ENCODE data around the gene EPHB1.

The EPHB1 gene

DNA sequence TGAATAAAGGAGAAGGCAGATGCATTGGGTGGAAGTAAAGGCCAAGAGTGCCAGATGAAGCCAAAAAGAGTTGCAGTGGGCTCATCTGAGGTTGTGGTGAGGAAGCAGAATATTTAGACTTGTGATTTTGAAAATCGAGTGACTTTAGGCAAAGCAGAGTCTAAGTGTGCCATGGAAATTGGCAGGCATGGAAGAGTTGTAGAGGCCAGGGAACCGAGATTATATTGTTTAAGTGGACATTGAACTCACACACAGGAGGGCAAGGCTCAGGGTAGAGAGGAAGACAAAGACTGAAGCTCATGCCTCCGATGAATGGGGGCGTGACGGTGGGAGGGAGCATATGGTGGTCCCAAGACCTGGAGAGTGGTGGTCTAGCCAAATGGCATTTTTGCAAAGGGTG, 347.5 kb downstream of the EPHB1 start:
- DNase-seq = no peak

DNA sequence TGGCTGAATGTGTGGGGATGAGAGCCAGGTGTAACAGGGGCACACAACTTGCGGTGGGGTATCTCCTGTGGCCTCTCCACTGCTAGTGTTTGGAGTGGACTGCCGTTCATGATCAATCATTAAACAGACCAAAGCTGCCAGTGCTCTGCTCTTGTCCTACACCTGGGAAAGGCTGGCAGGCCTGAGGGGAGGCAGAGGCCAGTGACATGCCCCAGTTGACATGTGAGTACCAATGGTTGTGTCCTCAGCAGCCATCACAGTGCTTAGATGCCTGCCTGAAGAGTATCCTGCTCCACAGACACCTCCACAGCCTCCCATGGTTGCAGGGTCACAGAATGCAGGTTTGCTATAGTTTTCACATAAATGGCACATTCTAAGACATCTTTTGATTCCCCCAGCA, 348.4 kb downstream of the EPHB1 start:
- DNase-seq = no peak

DNA sequence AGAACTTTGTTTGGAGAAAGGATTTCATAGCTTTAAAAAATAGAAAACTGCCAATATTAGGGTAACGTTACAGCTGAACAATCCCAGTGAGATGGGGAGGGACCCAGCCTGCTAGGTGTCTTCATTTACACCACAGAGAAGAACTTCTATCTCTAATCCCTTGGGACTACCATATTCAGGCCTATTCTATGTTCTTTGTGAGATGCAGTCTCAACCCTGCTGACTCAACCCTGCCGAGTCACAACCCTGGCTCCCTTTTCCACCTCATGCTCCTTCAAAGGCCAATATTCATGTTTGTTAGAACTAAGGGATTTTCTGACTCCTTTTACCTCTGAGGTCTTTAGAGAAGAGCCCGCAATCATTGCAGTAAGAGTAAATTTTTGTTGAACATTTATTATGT, 350.5 kb downstream of the EPHB1 start:
- DNase-seq = no peak

DNA sequence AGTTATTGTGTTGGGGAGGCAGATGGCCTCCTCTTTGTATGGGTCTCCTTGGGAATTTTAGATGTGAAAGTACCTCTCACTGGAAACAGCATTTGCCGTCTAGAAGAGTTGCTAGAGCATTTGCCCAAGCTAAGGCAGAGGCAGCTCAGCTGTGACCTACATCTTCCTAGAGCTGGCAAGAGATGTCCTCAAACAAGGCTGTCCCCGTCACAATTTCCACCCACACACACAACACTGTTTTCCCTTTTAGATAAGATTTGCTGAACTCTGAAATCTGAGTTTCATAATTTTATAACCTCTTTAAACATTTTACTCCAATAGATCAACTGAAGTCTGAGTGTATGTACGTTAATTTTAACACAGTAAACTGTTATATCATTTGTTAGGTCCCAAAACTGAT, 352.6 kb downstream of the EPHB1 start:
- no peak for DNase-seq

DNA sequence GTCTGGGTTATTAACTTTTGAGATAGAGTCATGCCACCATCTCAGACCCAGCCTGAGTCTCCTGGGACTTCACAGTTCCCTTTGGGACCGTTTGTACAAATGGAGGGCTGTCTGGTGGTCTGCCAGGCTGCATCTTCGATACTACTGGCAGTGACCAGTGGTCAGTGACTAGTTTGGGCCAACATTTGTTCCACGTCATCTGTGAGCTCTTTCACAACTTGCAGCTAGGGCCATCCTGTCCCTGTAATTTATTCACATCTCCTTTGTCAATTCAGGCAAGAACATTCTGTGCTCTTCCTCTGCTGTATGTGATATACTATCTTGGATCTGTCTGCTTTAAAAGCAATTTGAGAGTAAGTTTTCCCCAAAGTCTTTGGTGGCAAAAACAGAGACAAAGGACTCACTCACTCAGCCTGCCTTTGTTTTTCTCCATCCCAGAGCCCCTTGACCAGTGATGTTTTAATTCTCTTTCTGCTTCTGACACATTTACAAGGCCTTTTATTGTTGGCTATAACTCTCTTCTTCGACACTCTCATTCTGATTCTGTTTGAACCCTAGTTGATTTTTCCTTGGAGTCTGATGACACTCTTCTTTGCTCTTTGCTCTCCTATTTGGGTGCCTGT, 353.4 kb downstream of the EPHB1 start:
- DNase-seq = no peak

DNA sequence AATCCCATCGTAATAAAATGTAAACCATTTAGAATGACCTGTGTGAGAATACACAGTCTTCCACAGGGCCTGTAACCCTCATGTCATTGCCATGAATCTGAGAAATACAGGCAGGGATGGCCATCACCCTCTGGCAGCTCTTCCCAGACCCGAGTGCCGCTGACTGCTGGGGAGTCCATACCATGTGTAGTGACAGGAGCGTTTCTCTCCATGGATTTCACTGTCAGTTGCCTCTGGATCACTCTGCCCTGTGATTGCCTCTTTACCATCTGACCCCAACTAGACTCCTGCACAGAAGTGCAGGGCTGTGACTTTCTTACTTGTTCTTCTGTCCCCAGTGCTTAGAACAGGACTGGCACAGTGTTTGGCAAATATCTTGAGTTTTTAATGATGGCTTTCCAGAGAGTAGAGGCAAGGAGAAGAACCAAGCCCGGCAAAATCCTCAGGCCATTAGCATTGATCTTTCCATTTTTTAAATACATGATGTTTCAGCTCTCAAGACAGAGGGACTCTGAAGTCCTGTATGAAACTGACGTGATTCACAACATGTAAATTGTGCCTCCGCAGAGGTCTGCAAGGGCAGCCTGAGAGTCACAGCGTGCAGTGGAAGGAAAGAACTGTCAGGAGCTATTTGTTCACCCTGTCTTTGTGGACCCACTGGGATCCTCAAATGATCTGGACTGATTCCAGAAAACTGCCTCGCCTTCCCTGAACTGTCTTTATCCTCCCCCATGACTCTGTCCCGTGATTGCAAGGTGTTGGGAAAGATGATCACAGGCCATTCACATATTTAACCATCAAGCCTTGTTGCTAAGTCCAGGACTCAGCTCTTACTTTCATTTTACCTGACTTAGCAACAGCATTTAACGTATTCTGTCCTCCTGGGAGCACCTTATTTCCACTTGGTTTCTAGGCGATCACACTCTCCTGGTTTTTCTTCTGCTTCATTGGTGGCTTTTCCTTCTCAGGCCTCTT, 354.9 kb downstream of the EPHB1 start:
- DNase-seq = no peak

DNA sequence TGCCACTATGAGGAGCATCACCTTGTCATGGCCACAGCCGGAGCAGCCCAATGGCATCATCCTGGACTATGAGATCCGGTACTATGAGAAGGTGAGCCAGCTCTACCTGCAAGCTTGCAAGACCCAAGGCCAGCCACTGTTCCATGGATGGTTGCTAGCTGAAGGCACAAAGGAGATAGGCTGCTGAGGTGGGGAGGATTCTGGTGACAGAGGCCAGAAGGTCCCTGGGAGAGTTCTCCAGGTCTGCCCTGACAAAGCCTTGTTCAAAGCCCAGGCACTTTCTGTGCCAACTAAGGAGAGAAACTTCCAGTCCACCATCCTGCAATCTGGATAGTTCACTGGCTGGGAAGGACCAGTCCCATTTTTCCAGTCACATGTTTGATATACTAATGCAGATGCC, 359.1 kb downstream of the EPHB1 start:
- DNase-seq = no peak

DNA sequence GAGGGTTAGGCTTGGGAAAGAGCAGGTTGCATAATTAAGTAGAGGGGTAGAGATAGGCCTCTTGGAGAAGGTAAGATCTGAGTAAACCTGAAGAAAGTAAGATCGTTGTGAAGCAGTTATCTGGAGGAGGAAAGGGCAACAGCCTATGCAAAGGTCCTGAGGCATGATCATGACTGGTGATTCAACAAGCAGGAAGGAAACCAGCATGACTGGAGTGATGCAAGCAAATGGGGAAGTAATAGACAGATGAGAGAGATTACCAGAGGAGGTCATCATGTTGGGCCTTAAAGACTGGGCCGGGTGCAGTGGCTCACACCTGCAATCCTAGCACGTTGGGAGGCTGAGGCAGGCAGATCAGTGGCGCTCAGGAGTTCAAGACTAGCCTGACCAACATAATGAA, 360.2 kb downstream of the EPHB1 start:
- DNase-seq = no peak

DNA sequence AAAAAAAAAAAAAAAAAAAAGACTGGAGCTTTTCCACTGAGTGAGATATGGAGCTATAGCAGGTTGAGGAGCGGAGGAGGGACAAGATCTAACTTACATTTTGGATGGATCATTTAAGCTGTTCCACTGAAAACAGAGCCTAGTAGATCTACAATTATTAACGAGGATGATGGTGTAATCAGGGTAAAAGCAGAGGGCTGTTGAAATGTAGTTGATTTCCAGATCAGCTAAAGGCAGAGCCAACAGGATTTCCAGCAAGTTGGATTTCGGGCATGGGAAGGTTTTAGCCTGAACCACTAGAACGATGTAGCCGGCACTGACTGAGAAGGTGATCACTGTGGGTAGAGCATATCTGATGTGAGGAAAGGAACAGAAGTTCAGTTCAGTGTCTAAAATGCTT, 360.7 kb downstream of the EPHB1 start:
- DNase-seq = no peak

DNA sequence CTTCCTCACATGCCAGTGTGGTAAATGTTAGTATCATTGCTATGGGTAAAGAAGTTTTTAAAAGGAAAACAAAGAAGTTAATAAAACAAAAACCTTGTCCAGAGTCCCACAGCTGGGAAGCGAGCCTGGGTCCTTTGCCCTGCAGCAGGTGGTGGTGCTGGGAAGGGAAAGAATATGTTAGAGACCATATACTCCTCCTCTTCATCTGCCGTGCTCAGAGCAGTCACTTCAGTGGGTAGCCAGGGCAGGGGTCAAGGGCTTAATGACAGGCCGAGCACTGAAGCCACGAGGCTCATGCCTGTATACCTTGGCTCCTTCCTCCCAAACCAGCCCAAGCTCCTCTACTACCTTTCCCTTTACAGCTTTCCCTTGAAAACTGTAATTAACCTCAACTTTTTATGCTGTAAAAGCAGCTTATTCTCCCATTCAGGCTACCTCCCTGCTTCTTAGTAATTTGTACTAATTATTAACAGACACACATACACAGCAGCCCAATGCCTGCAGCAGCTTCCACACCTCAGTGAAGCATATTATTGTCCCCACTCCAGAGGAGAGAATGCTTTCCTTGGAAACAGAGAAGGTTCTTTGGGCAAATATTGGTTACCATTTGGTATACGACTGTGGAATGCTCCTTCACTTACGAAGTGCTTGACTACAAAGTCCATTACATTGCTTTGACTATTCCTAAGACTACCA, 362.1 kb downstream of the EPHB1 start:
- no peak for DNase-seq

DNA sequence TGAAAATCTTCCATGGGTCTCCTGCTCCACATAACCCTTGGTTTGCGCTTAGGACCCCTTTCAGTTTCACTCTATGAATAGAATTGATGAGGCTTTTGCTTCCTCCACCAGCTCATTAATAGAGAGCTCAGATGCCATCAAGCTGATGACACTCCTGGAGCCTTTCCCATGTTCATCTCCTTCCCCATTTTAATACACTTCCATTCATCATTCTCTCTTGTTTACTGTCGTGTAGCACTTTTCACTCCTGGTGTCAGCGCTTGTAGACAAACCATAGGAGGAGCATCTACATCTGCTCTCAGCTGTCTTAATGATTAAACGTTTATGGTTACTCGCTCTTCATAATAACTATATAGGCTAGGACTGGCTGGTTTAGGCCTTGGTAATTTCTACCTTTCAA, 363.5 kb downstream of the EPHB1 start:
- no peak for DNase-seq

DNA sequence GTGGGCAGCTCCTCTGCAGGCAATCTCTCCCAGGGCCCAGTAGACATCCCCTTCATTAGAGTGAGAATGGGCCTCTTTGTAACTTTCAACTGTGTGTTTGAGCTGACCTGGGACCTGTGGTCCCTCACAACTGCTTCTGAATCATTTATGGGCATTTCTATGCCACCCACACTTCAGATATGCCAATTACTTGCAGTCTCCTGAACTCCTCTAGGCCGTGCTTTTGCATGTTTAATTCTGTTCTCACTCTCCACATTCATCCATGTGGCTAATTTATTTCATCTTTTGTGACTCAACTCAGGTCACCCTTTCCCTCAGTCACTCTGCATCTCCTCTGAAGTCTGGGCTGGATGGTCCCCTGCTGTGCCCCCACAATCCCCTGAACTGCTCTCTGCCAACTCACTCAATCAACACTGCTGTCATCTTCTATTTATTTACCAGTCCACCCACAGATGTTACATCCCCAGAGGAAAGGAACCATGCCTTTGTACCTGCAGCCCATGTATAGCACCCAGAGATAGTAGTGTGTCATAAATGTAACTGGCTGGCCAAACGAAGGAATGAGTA, 364.7 kb downstream of the EPHB1 start:
- no peak for DNase-seq

DNA sequence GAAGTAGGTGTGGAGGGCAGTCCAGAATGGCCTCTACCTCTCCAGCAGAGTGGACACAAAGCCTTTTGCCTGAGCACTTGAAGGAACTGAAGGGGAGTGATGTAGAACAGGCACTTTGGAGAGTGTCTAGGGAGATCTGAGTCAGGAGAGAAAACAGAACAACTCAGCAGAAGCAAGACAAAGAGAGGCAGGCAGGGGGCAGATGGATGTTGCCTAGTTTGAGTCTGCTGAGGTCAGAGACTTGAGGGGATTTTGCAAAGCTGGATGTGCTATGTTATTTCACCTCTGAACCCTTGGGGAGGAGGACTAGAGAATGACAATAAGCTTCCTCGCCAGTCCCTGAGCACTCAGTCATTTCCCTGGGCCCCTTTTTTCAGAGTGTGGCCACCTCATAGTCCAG, 366.4 kb downstream of the EPHB1 start:
- DNase-seq = no peak

DNA sequence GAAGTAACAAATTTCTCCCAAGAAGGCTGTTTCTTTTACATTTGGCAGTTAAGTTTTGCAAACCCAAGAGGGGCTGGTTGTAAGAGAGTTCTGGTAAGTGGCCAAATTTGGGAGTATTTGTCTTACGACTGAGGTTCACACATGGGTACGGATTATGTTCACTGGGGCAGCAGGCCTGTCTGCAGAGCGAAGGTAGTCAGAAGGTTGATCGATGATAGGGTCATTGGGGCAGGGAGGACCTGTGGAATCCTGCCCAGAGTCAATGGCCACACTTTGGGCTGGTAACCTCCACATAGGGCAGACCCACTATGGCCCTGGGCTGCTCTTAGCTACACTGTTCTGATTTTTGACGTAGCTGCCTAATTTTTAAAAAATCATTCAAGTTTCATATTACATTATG, 368.6 kb downstream of the EPHB1 start:
- DNase-seq = no peak

DNA sequence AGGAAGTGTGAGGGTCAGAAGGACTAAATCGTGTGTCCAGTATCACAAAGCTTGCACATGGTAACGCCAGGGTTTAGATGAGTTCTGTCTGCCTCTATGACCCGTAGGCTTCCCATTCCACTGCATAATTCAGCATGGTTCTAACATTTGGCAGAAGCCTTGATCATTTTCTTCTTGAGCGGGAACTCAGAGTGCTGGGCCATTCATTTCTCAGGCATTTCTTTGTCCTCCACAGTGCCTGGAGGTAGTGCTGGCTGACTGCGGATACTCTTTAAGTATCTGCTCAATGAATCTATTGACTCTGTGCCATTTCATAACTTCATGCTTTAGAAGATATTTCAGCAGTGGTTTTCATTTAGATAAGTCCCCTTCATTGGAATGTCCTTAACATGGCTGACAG, 370.2 kb downstream of the EPHB1 start:
- DNase-seq = no peak

DNA sequence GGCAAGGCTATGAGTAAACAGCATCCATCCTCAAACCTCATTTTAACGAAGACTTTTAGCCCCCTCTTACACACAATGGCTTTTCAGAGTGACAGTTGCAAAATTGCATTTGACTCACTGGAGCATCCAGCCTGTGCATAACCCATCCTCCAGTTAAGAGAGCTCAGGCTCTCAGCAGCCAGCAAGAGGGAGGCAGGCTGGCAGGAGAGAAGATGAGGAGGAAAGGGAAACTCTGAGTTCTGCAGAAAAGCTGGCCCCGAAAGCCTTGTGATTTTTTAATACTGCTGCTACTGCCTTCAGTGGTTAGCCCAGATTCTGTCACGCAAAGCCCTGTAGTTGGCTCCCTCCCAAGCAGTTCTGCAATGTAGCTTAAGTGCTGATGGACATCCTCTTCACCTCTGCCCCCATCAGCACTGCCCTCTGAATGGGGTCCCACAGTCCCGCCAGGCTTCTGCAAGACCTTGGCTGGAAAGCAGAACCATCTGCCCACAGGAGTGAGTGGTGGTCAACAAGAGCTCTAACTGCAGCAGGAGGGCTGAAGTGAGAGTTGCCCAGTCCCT, 371.3 kb downstream of the EPHB1 start:
- DNase-seq = no peak

DNA sequence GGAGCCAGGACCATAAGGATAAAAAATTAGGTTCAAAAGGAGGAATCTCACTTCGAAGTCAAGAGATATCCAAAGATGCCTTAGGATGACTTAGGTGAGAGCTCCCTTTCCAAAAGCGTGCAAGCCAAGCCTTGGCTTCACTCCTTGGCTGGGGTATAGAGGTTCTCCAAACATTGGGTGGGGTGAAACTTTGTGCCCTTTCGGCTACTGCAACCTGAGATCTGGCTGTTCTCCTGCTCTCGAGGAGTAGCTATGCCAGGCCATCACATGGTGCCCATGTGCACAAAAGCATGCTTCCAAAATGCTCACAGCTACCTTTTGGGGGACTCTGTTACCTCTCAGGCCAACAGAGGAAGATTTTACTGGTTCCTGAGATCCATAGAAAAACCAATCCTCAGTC, 373.8 kb downstream of the EPHB1 start:
- DNase-seq = no peak

DNA sequence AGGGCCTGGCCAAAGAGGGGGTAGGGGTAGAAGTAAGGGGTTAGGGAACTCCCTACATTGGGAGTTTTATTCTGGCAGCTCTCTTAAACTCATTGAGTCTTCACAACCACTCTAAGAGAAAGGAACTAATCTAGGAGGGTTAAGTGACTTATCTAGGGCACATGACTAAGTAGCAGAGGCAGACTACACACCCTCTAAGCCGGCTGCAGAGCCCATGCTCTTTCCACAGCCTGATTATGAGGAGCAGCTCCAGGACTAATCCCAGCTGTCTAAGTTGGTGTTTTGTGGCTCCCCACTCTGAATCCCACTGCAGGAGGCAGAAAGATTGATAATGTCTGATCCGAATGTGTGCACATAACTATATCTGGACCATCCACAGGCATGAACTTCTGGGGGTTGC, 374.6 kb downstream of the EPHB1 start:
- DNase-seq = no peak

DNA sequence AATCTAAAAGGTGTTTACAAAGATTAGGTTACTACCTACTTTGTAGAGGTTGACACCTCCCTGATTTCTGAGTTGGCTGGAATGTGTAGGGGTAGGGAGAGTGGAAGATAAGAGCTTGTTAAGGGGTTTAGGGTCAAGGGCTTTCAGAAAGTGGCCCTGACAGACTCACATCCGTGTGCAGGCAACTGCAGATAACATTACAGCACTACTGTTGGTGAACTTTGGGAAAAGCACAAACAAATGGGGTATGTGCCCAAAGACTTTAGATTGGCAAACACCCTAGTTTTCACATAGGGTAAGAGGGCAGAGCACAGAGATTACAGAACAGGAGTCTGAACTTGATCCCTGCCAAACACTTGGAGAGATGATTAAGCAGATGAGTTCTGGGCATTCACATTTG, 375.7 kb downstream of the EPHB1 start:
- DNase-seq = no peak

DNA sequence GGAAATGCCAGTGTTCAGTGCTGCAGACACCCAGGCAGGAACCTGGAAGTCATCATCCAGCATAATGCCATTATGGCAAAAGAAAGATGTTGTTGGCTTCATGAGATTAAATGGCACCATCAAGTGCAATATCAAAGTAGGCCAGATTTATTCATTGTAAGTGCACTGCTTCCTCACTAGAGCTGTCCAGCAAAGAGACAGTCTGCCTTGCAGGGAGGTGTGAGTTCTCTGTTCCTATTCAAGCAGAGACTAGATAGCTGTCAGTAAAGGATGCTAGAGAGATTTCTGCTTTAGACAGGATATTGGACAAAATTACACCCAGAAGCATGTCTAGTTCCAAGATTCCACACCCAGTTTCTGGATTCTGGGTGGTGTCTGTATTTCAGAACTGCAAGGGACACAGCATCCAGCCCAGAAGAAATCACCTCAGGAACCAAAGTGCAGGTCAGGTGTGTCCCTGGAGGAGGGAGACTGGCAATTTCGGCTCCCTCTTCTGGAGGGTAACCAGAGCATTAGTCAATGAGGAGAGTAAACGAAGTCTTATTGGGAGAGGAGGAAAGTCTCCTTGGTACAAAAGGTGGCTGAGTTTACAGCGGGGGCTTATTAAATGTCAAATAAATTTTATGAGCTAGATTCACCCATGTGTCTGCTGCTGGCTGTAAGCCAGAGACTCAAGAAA, 377.3 kb downstream of the EPHB1 start:
- DNase-seq = no peak

DNA sequence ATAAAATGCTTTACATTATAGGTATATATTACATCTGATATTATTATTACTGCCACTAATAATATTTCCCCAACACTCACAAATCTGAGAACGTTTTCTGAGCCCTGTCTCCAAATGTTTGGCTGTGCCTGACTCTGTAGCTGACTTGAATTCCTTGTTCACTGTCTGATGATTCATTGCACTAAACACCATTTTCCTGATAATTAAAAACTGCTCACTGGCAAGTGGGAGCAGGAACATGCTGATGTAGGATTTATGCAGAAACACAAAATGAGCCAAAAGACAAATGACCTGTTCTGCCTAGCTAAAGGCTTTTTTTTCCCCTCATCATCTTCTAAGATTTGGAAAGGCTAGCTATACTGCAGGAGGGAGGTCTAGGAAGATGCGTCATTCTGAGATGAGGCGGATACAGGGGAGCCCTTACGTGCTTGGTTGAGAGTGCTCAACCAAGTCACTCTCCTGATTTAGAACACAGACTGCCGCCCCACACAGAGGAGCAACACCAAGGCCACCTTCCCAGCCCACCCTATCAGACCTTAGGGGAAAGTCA, 380.7 kb downstream of the EPHB1 start:
- DNase-seq = no peak

DNA sequence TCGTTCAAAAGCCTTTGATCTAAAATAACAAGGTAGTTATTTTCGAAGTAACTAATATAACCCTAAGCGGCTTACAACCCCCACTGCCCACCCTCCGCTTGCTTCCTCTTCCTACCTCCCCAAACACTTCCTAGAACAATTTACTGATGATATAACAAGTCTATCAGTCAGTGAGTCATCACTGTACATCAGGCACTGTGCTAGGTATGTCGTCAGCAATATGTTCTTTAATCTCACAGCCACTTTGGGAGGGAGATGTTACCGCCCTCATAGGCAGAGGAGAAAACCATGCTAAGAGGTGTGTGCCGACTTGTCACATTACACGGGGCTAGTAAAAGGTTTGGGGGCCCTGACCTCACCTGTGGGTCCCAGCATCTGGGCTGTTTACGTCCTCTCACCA, 381.8 kb downstream of the EPHB1 start:
- no peak for DNase-seq
